ENCODE measurements around the gene SLC8A1.

- TF ChIP-seq CREB5 (CRISPR knock-in tag; IDR thresholded peaks at IDR 0.05; ENCODE audit: low read depth) (no peak), BACH2 (CRISPR knock-in tag; IDR thresholded peaks at IDR 0.05; ENCODE audit: borderline replicate concordance) (no peak), ISL1 (CRISPR knock-in tag; IDR thresholded peaks at IDR 0.05) (no peak), CSRNP3 (CRISPR knock-in tag; IDR thresholded peaks at IDR 0.05) (no peak), PATZ1 (CRISPR knock-in tag; IDR thresholded peaks at IDR 0.05; ENCODE audit: borderline replicate concordance) (no peak), OSR1 (CRISPR knock-in tag; IDR thresholded peaks at IDR 0.05) (no peak), ZFP3 (CRISPR knock-in tag; IDR thresholded peaks at IDR 0.05) (no peak)
Measured at GRCh38 chr2:40105593-40105992, 346.3 kb downstream of the SLC8A1 start.

All from SK-N-SH treated with all-trans-retinoic acid at 6 μM for 48 hours (cell line).